Activated naive CD4-positive, alpha-beta T cell treated with anti-CD3 and anti-CD28 coated beads for 36 hours (primary cell): Measurements from ENCODE around the gene LMAN2. TPM values are rescaled to one million over a fixed set of nuclear protein-coding genes. Genes with fewer than 3 reads are reported as not detected.
"Not testable (repeated sequence)": the region's sequence is repeated elsewhere in the genome, so short reads cannot be mapped to it uniquely, and the experiment has no call there.

Experiments
- CTCF ChIA-PET: fragments of 350-600 bp; sonication (Branson Sonifier 250); formaldehyde crosslinking; loops from one replicate; lab custom pipeline; 2021; ENCODE audit warnings: antibody characterized with exemption; lab: Charles Lee
- DNase-seq: peaks from one replicate; pipeline ENCODE4 v3.0.0-alpha.2; 2020
- H3K27ac Mint-ChIP-seq: one replicate; pipeline ENCODE4 v1.8.0; 2021; ENCODE audit warnings: mild to moderate bottlenecking, mixed read lengths
- H3K27me3 Mint-ChIP-seq: one replicate; pipeline ENCODE4 v1.8.0; 2021; ENCODE audit warnings: low read depth, mixed read lengths
- H3K36me3 Mint-ChIP-seq: one replicate; pipeline ENCODE4 v1.8.0; 2021; ENCODE audit warnings: low read depth, mixed read lengths
- H3K4me1 Mint-ChIP-seq: one replicate; pipeline ENCODE4 v1.8.0; 2021; ENCODE audit warnings: low read depth, mixed read lengths
- H3K4me3 Mint-ChIP-seq: one replicate; pipeline ENCODE4 v1.8.0; 2021; ENCODE audit warnings: mild to moderate bottlenecking, moderate library complexity, mixed read lengths
- H3K9me3 Mint-ChIP-seq: one replicate; pipeline ENCODE4 v1.8.0; 2021; ENCODE audit warnings: mixed read lengths
- intact Hi-C: fragments of 100-400 bp; cut with micrococcal nuclease; formaldehyde crosslinking; loops from one replicate; pipeline ENCODE4 v1.15.1; 2023
- total RNA-seq, 2 experiments: library from RNA; stranded (reverse); gene quantifications; one replicate each; pipeline ENCODE4 v1.2.3, GENCODE V29; 2021

The LMAN2 gene
- total RNA-seq, 2 experiments from 2014 or later, result 82.2 to 83.9 TPM

DNA sequence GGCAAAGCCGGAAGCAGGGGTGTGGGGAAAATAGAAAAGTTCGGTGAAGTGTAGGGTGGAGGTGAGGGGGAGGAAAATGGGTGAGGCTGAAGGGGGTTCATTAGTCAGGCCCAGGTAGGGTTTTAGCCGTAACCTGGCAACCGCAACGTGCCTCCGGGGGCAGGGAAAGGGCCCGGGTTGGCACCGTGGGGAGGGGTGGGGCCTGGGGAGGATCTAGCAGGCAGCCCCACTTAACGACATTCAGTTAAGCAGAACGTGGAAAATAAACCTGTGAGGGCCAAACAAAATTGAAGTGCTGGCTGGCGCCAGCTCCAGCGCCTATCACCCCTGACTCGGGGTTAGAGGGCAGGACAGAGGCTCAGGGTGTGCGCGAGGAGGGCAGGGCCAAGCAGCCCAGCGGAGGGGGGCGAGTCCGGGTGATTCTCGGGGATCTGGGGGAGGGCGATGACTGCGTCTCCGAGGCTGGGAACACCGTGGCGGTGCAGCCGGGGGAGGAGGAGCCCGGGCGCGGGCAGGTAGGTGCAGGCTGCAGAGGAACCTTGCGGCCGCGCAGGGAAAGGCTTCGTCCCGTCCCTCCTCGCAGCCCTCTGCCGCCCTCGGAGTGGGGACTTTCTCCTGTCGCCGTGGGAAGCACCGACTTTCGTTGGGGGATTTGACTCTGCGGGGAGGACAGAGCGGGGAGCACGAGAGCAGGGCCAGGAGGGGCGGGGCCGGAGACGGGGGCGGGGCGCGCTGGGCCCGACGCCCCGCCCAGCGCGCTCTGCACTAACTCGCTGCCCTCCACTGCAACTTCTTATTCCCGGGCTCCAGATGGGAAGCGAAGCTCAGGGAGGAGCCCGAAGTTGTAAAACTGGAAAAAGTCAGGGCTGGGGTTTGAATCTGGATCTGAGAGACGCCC is 11.4 kb upstream of the LMAN2 start:
- DNase-seq, result peak; percentile 89
- CTCF ChIA-PET, result interaction anchor here (0.5 to 2.6 kb wide), 10 partner anchors 7 to 91 kb away, joined by 3 to 14 read pairs (median 4); no protein-coding TSS in a partner anchor
- H3K4me1 Mint-ChIP-seq, result peaks cover 74% of the 10 kb centered on the region
- H3K27me3 Mint-ChIP-seq, result no peaks in the 10 kb centered on the region
- peaks cover 5% of the 10 kb centered on the region for H3K36me3 Mint-ChIP-seq
- intact Hi-C loops, result loop anchor here (1.0 to 2.0 kb wide), 4 partner anchors 9 to 64 kb away; partner anchors contain the start of genes GRK6 and LMAN2
- peak overlapping the region; percentile 75 for H3K4me3 Mint-ChIP-seq
- H3K9me3 Mint-ChIP-seq, result no peaks in the 10 kb centered on the region
- H3K27ac Mint-ChIP-seq, result peak overlapping the region; percentile 84

- peak overlapping the region; percentile 59 for H3K27ac Mint-ChIP-seq
- no peaks in the 10 kb centered on the region for H3K27me3 Mint-ChIP-seq
- H3K4me3 Mint-ChIP-seq, result peak overlapping the region; percentile 75
- peaks cover 79% of the 10 kb centered on the region for H3K4me1 Mint-ChIP-seq
- H3K36me3 Mint-ChIP-seq, result peaks cover 5% of the 10 kb centered on the region
- no peak for DNase-seq
- CTCF ChIA-PET, result interaction anchor here (0.5 to 6.3 kb wide), 11 partner anchors 9 to 248 kb away, joined by 3 to 50 read pairs (median 5); no protein-coding TSS in a partner anchor
- intact Hi-C loops, result loop anchor here (2.0 kb wide), 2 partner anchors 49 to 65 kb away; partner anchors contain the start of gene GRK6
- H3K9me3 Mint-ChIP-seq, result no peaks in the 10 kb centered on the region
Measured at GRCh38 chr5:177362292-177362609, 10.8 kb upstream of the LMAN2 start.

DNA sequence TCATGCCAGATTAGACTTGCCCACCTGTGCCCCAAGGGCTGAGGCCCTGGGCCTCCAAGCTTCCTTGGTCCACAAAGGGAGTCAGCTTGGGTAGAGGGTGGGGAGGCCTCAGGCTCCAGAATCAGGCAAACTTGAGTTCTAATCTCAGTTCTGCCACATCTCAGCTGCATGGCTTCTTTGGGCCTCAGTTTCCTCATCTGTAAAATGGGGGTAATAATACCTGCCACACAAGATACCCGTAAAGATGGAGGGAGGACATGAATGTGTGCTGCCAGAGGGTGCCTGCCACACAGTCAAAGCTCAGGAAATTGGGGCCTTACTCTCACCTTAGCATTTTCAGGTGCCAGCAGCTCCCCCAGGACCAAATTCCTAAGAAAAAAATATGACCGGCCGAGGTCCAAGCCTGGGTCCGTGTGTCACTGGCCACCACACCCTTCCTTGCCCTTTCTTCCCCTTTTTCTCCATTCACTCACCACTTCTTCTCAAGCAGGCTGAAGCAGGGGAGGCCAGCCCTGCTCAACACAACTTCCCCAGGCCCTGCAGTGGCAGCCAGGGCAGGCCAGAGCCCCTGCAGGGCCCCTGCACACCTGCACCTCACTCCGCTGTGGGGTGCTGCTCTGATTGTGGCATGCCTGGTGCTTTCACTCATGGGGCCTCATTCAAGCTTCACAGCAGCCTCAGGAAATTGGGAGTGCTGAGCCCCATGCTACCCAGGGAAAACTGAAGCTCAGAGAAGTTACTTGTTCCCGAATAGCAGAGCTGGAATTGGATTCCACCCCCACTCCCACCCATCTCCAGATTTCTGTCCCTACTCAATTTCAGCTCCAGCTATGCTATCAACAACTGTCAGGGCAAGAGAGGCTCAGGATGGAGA is 10.2 kb upstream of the LMAN2 start:
- DNase-seq, result peak; percentile 43
- Mint-ChIP-seq H3K4me3 (peak overlapping the region; percentile 75), H3K27me3 (no peaks in the 10 kb centered on the region), H3K36me3 (peaks cover 3% of the 10 kb centered on the region), H3K27ac (peak overlapping the region; percentile 59), H3K4me1 (peaks cover 85% of the 10 kb centered on the region), H3K9me3 (no peaks in the 10 kb centered on the region)
- CTCF ChIA-PET, result interaction anchor here (0.5 to 6.3 kb wide), 16 partner anchors 10 to 248 kb away, joined by 3 to 50 read pairs (median 4); no protein-coding TSS in a partner anchor
- intact Hi-C loops, result loop anchor here (2.0 kb wide), 2 partner anchors 49 to 65 kb away; partner anchors contain the start of gene GRK6

DNA sequence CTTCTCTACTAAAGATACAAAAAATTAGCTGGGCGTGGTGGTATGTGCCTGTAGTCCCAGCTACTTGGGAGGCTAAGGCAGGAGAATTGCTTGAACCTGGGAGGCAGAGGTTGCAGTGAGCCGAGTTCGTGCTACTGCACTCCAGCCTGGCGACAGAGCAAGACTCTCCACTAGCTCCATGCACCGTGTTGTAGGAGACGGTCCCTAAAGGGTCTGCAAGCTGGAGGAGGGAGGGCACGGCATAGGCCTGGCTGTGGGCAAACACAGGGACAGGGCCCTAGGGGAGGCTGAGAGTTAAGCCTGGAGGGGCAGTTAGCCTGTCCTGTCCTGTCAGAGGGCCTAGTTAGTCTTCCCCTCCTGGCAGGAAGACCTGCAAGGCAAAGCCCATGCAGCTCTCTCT is 9.3 kb upstream of the LMAN2 start:
- CTCF ChIA-PET, result interaction anchor here (0.8 to 6.3 kb wide), 12 partner anchors 9 to 247 kb away, joined by 3 to 50 read pairs (median 4); no protein-coding TSS in a partner anchor
- H3K27me3 Mint-ChIP-seq, H3K36me3 Mint-ChIP-seq, H3K27ac Mint-ChIP-seq, H3K4me3 Mint-ChIP-seq, DNase-seq, intact Hi-C loops, H3K9me3 Mint-ChIP-seq: not testable (repeated sequence)
- peaks cover 89% of the 10 kb centered on the region for H3K4me1 Mint-ChIP-seq

- peak overlapping the region; percentile 88 for H3K4me3 Mint-ChIP-seq
- H3K27ac Mint-ChIP-seq, result peak overlapping the region; percentile 87
- H3K27me3 Mint-ChIP-seq, result no peaks in the 10 kb centered on the region
- intact Hi-C loops, result loop anchor here (5.0 kb wide), 1 partner anchor 228 kb away; the partner anchor contains the start of gene NSD1
- CTCF ChIA-PET, result interaction anchor here (0.5 to 6.3 kb wide), 4 partner anchors 11 to 24 kb away, joined by 3 to 50 read pairs (median 4); no protein-coding TSS in a partner anchor
- H3K36me3 Mint-ChIP-seq, result no peaks in the 10 kb centered on the region
- DNase-seq, result no peak
- peaks cover 82% of the 10 kb centered on the region for H3K4me1 Mint-ChIP-seq
- H3K9me3 Mint-ChIP-seq, result peaks cover 7% of the 10 kb centered on the region
Measured at GRCh38 chr5:177359860-177360259, 8.4 kb upstream of the LMAN2 start.

GRCh38 chr5:177359451-177359851 is 8.0 kb upstream of the LMAN2 start:
- Mint-ChIP-seq H3K36me3 (no peaks in the 10 kb centered on the region), H3K27ac (peak overlapping the region; percentile 87), H3K4me3 (peak overlapping the region; percentile 88), H3K9me3 (peaks cover 7% of the 10 kb centered on the region), H3K4me1 (peaks cover 78% of the 10 kb centered on the region), H3K27me3 (no peaks in the 10 kb centered on the region)
- CTCF ChIA-PET, result interaction anchor here (1.1 to 6.3 kb wide), 2 partner anchors 12 to 24 kb away, joined by 3 to 50 read pairs; no protein-coding TSS in a partner anchor
- DNase-seq, result no peak
- intact Hi-C loops, result loop anchor here (5.0 kb wide), 1 partner anchor 227 kb away; the partner anchor contains the start of gene NSD1

DNA sequence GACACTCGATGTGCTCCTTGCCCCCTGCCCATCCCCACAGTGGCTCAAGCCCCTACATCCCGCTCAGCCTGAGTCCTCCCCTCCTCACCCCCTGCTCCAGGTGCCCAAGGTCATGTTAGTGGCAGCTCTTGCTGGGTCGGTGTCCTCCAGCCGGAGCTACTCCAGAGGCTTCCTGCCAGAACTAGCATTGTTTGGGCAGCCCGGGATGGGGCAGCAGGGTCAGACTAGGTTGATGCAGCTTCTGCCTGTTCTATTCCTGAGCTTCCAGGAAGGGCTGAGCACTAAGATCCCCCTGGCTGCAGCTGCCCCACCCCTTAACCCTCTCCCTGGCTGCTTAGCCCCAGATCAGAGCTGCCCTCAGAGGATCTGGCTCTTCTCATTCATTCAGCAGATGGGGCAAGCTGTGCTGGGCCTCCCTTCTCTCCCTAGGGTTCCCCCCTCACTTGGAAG is 6.9 kb upstream of the LMAN2 start:
- Mint-ChIP-seq H3K4me3 (peak overlapping the region; percentile 88), H3K27me3 (no peaks in the 10 kb centered on the region), H3K9me3 (peaks cover 7% of the 10 kb centered on the region), H3K27ac (peak overlapping the region; percentile 87), H3K4me1 (peaks cover 69% of the 10 kb centered on the region), H3K36me3 (no peaks in the 10 kb centered on the region)
- intact Hi-C loops, result loop anchor here (5.0 kb wide), 1 partner anchor 226 kb away; the partner anchor contains the start of gene NSD1
- no peak for DNase-seq
- CTCF ChIA-PET, result interaction anchor here (0.8 to 6.3 kb wide), 6 partner anchors 10 to 49 kb away, joined by 3 to 50 read pairs (median 4); no protein-coding TSS in a partner anchor

DNA sequence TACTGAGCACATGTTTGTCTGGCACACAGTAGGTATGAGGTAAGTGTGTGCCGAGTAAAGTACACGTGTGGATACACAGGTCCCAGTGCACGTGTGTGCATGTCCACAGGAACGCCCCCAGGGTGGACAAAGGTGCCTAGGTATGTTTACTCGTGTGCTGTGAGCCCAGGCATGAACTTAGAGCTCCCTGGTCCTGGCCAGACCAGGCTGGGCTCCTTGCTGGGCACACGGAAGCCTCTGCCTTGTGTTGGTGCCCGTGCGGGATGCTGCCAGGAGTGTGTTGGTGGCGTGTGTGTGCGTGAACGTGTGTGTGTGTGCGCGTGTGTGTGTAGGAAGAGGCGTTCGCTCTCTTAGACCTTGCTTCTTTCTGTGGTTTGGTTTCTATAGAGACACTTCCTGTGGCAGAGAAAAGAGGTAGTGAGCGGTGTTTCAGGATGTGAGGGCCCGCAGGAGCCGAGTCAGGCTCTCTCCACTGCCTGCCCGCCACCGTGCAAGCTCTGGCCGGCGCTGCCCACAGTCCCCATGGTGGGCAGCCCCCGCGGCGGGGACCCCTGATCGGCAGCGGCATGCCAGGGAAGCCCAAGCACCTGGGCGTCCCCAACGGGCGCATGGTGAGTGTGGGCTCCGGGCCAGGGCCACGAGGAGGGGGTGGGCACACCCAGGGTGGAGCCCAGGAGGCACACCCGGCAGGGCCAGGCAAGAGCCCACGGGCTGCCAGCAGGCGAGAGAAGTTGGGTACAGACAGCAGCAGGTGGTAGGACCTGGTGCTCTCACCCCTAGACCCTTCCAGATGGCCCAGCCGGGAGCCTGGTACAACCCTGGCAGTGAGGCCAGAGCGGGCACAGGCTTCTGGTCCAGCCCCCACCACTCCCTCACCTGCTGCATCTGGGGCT is 6.2 kb upstream of the LMAN2 start, which contains the start of gene RGS14:
Gene RGS14, plus strand, starts transcription at position 466 of the 893 bp plus-strand sequence. Its CDS starts 101 bp downstream, at position 567.
- intact Hi-C loops, result loop anchor here (5.0 kb wide), 1 partner anchor 225 kb away; the partner anchor contains the start of gene NSD1
- Mint-ChIP-seq H3K27me3 (no peaks in the 10 kb centered on the region), H3K36me3 (no peaks in the 10 kb centered on the region), H3K9me3 (peaks cover 7% of the 10 kb centered on the region), H3K27ac (peak within 1 kb of the TSS; percentile 87), H3K4me1 (peaks cover 62% of the 10 kb centered on the region), H3K4me3 (peak within 1 kb of the TSS; percentile 88)
- peak; percentile 73 for DNase-seq
- CTCF ChIA-PET, result interaction anchor here (0.8 to 6.3 kb wide), 6 partner anchors 14 to 48 kb away, joined by 3 to 50 read pairs (median 4); no protein-coding TSS in a partner anchor

- CTCF ChIA-PET, result interaction anchor here (1.0 to 6.3 kb wide), 2 partner anchors 14 to 33 kb away, joined by 4 to 50 read pairs; no protein-coding TSS in a partner anchor
- H3K27me3 Mint-ChIP-seq, result no peaks in the 10 kb centered on the region
- peaks cover 56% of the 10 kb centered on the region for H3K4me1 Mint-ChIP-seq
- intact Hi-C loops, result loop anchor here (5.0 kb wide), 1 partner anchor 225 kb away; the partner anchor contains the start of gene NSD1
- H3K4me3 Mint-ChIP-seq, result peak overlapping the region; percentile 88
- H3K27ac Mint-ChIP-seq, result peak overlapping the region; percentile 28
- peaks cover 7% of the 10 kb centered on the region for H3K9me3 Mint-ChIP-seq
- H3K36me3 Mint-ChIP-seq, result no peaks in the 10 kb centered on the region
- DNase-seq, result no peak
Measured at GRCh38 chr5:177357146-177357458, 5.6 kb upstream of the LMAN2 start.

GRCh38 chr5:177356746-177357145 is 5.3 kb upstream of the LMAN2 start:
- H3K27ac Mint-ChIP-seq, result no peak overlapping the region
- DNase-seq, result no peak
- intact Hi-C loops, result loop anchor here (5.0 kb wide), 1 partner anchor 224 kb away; the partner anchor contains the start of gene NSD1
- H3K36me3 Mint-ChIP-seq, result no peaks in the 10 kb centered on the region
- H3K27me3 Mint-ChIP-seq, result no peaks in the 10 kb centered on the region
- peaks cover 52% of the 10 kb centered on the region for H3K4me1 Mint-ChIP-seq
- H3K9me3 Mint-ChIP-seq, result peaks cover 7% of the 10 kb centered on the region
- no peak overlapping the region for H3K4me3 Mint-ChIP-seq
- CTCF ChIA-PET, result interaction anchor here (1.0 to 6.3 kb wide), 2 partner anchors 14 to 34 kb away, joined by 4 to 50 read pairs; no protein-coding TSS in a partner anchor
